Astrocyte (in vitro differentiated cells and primary cell): ENCODE data around the gene TPX2. TPM values are rescaled to one million over a fixed set of nuclear protein-coding genes. Genes with fewer than 3 reads are reported as not detected.

Experiments
- DNase-seq: peaks from one replicate; pipeline ENCODE4 v3.0.0-alpha.2; 2010; ENCODE audit warnings: low read depth
- FAIRE-seq: peaks from 2 replicates; lab custom pipeline; 2011; peaks lifted over from hg19 to GRCh38; lab: Jason Lieb, UNC
- H2AFZ ChIP-seq: 2 replicates; pipeline ENCODE4 v1.6.0; 2012; ENCODE audit warnings: low read depth, low read length, inconsistent platforms
- H3K27ac ChIP-seq: 2 replicates; pipeline ENCODE4 v1.5.1; 2011; ENCODE audit warnings: low read depth, low read length, inconsistent platforms
- H3K27me3 ChIP-seq: 2 replicates; pipeline ENCODE4 v1.6.0; 2011; ENCODE audit warnings: low read length, inconsistent platforms; ENCODE audit not compliant: insufficient read depth
- H3K36me3 ChIP-seq: 2 replicates; pipeline ENCODE4 v1.5.1; 2011; ENCODE audit warnings: low read length, inconsistent platforms; ENCODE audit not compliant: insufficient read depth
- H3K4me1 ChIP-seq: 2 replicates; pipeline ENCODE4 v1.5.1; 2011; ENCODE audit warnings: low read length, inconsistent platforms; ENCODE audit not compliant: insufficient read depth
- H3K4me2 ChIP-seq: 2 replicates; pipeline ENCODE4 v1.6.0; 2012; ENCODE audit warnings: low read length, inconsistent platforms
- H3K4me3 ChIP-seq: 2 replicates; pipeline ENCODE4 v1.5.1; 2011; ENCODE audit warnings: low read depth, mild to moderate bottlenecking, low read length, inconsistent platforms; ENCODE audit not compliant: insufficient read depth
- H3K79me2 ChIP-seq: 2 replicates; pipeline ENCODE4 v1.6.0; 2012; ENCODE audit warnings: mild to moderate bottlenecking, low read length, inconsistent platforms; ENCODE audit not compliant: insufficient read depth
- H3K9ac ChIP-seq: 2 replicates; pipeline ENCODE4 v1.6.0; 2012; ENCODE audit warnings: mild to moderate bottlenecking, low read length, inconsistent platforms
- H3K9me3 ChIP-seq: 2 replicates; pipeline ENCODE4 v1.5.1; 2012; ENCODE audit warnings: low read depth, mild to moderate bottlenecking, low read length, inconsistent platforms; ENCODE audit not compliant: insufficient read depth
- H4K20me1 ChIP-seq: 2 replicates; pipeline ENCODE4 v1.6.0; 2012; ENCODE audit warnings: low read length, inconsistent platforms; ENCODE audit not compliant: insufficient read depth
- H3K27ac Mint-ChIP-seq: one replicate; pipeline ENCODE4 v1.8.0; 2021; ENCODE audit warnings: mild to moderate bottlenecking, mixed read lengths; ENCODE audit not compliant: unreplicated experiment
- H3K27me3 Mint-ChIP-seq: one replicate; pipeline ENCODE4 v1.8.0; 2021; ENCODE audit warnings: low read depth, mixed read lengths; ENCODE audit not compliant: unreplicated experiment
- H3K36me3 Mint-ChIP-seq: one replicate; pipeline ENCODE4 v1.8.0; 2021; ENCODE audit warnings: low read depth, mixed read lengths; ENCODE audit not compliant: unreplicated experiment
- H3K4me1 Mint-ChIP-seq: one replicate; pipeline ENCODE4 v1.8.0; 2021; ENCODE audit warnings: low read depth, mixed read lengths; ENCODE audit not compliant: unreplicated experiment
- H3K4me3 Mint-ChIP-seq: one replicate; pipeline ENCODE4 v1.8.0; 2021; ENCODE audit warnings: mild to moderate bottlenecking, moderate library complexity, mixed read lengths; ENCODE audit not compliant: unreplicated experiment
- H3K9me3 Mint-ChIP-seq: one replicate; pipeline ENCODE4 v1.8.0; 2021; ENCODE audit warnings: mild to moderate bottlenecking, mixed read lengths; ENCODE audit not compliant: unreplicated experiment
- CTCF ChIP-seq: IDR thresholded peaks from 2 replicates; pipeline ENCODE4 v1.5.1; 2011; ENCODE audit warnings: low read depth, mild to moderate bottlenecking, inconsistent platforms, low read length, moderate library complexity; ENCODE audit not compliant: insufficient read depth
- EZH2 ChIP-seq: IDR thresholded peaks from 2 replicates; pipeline ENCODE4 v1.6.1; 2012; ENCODE audit warnings: mild to moderate bottlenecking, low read length, inconsistent platforms; ENCODE audit not compliant: insufficient read depth
- total RNA-seq: library from RNA; stranded (reverse); gene quantifications from 2 replicates; pipeline ENCODE4 v1.2.1, GENCODE V29; 2021

Gene TPX2
- total RNA-seq, 1 donor from 2014 or later, result 41.6 TPM

- Mint-ChIP-seq H3K9me3 (no peaks in the 10 kb centered on the region), H3K4me1 (peaks cover 12% of the 10 kb centered on the region), H3K4me3 (no peak overlapping the region), H3K27me3 (peaks cover 40% of the 10 kb centered on the region), H3K36me3 (peaks cover 16% of the 10 kb centered on the region), H3K27ac (no peak overlapping the region)
- Histone ChIP-seq H3K79me2 (no peaks in the 10 kb centered on the region), H3K9me3 (no peaks in the 10 kb centered on the region), H4K20me1 (no peaks in the 10 kb centered on the region), H3K4me1 (peaks cover 4% of the 10 kb centered on the region), H3K4me3 (no peak overlapping the region), H3K36me3 (no peaks in the 10 kb centered on the region), H3K9ac (no peak overlapping the region), H3K27ac (no peak overlapping the region), H2AFZ (no peak overlapping the region), H3K4me2 (no peak overlapping the region), H3K27me3 (no peaks in the 10 kb centered on the region)
- FAIRE-seq (no peak), DNase-seq (no peak)
- TF ChIP-seq EZH2, result no peak
- TF ChIP-seq CTCF, result no peak
These were observed 91.4 kb downstream of the TPX2 start for GRCh38 chr20:31830406-31830981.

- peaks cover 40% of the 10 kb centered on the region for H3K27me3 Mint-ChIP-seq
- H3K36me3 ChIP-seq, result no peaks in the 10 kb centered on the region
- H3K27ac Mint-ChIP-seq, result no peak overlapping the region
These were observed 92.1 kb downstream of the TPX2 start for GRCh38 chr20:31831211-31831610.

More at GRCh38 chr20:31831211-31831610, 92.1 kb downstream of the TPX2 start:
- FAIRE-seq, result no peak
- Mint-ChIP-seq H3K9me3 (no peaks in the 10 kb centered on the region), H3K4me1 (peaks cover 18% of the 10 kb centered on the region), H3K36me3 (peaks cover 16% of the 10 kb centered on the region), H3K4me3 (no peak overlapping the region)
- Histone ChIP-seq H2AFZ (no peak overlapping the region), H3K9ac (no peak overlapping the region), H3K27ac (no peak overlapping the region), H3K4me2 (no peak overlapping the region), H3K79me2 (no peaks in the 10 kb centered on the region), H3K9me3 (no peaks in the 10 kb centered on the region), H4K20me1 (no peaks in the 10 kb centered on the region), H3K4me1 (peaks cover 11% of the 10 kb centered on the region), H3K4me3 (no peak overlapping the region), H3K27me3 (no peaks in the 10 kb centered on the region)
- DNase-seq, result no peak
- TF ChIP-seq CTCF (no peak), EZH2 (no peak)
